ENCODE measurements around the gene ARHGEF38.

DNA sequence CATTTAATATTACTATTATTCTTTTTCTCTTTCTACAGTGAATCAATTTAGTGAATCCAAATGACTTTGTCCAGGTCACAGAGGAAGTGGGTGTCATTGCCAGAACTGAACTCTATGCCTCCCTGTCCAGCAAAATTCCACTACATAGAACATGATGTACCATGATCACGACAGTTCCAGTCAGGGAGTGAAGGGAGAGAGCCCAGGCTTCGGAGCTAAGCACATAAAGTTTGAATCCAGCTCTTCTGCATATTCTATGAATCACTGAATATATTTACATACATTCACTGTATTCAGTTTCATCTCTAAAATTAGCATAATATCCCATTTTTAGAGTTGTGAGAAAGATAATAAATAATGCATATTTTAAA is 17.4 kb downstream of the ARHGEF38 start:
- TF ChIP-seq EZH2 (IDR thresholded peaks at IDR 0.05) (no peak), POLR2AphosphoS5 (IDR thresholded peaks at IDR 0.05; ENCODE audit: borderline replicate concordance, low read depth, low read length) (no peak)
